Measurements from ENCODE around the gene GNG7.
"Not testable (repeated sequence)": the region's sequence is repeated elsewhere in the genome, so short reads cannot be mapped to it uniquely, and the experiment has no call there.

GNG7 gene

DNA sequence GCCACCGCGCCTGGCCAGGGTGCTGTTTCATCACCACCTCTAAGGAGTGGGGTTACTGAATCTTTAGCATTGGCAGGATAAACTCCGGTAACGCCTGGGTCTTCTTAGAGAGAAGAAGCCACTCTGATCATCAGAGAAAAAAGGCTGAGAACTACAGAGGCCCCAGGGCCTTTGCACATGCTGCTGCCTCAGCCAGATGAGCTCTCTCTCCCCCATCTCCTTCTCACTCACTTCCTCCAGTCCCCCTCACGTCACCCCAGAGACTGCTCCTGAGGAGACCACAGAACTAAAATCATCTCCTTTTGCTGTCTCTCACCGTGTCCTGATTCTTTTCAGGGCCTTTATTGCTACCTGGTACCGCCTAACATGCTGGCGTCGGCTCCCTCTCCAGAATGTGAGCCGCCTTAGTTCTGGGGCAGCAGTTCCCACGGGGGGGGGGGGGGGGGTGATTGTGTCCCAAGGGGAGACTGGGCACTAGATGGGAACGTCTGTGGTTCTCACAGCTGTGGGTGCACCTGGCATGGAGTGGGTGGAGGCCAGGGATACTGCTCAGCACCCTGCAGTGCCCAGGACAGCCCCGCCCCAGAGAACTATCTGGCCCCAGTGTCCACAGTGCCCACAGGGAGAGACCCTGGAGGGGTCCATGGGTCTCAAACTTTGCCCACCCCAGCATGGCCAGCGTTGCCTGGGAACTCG, 23.8 kb upstream of the GNG7 start:
- DNase-seq, result no peak

DNA sequence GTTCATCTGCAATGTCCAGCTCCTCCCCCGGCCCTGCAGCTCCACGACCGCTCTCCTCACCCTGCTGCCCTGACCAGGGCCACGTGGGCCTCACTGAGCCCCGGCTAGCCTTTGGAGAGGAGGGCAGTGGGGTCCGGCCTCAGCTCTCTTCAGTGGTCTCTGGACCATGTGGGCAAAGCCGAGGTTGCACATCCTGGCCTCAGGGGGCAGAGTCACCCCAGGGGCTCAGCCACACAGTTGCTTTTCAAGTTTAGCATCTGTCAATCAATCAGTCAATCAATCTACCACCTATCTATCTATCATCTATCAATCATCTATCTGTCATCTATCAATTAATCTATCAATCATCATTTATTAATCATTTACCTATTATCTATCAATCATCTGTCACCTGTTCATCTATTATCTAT, 21.7 kb upstream of the GNG7 start:
- no peak for DNase-seq

DNA sequence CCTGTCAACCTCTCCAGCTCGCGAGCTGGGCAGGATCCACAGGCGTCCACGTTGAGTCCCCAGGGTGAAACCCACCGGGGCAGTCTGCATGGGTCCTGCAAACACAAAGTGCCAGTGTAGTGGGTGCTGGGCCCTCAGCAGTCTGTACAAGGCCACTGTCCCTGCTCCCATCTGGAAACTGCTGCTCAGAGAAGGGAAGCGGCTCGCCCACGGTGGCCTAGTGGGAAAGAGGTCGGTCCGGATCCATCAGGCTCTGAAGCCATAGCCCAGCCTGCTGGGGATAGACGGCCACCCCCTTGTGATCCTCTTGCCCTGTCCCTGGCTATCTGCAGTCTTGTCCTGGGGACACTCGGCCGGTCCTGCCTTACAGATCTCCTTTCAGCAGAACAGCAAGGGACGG, 21.3 kb upstream of the GNG7 start:
- DNase-seq, result no peak

DNA sequence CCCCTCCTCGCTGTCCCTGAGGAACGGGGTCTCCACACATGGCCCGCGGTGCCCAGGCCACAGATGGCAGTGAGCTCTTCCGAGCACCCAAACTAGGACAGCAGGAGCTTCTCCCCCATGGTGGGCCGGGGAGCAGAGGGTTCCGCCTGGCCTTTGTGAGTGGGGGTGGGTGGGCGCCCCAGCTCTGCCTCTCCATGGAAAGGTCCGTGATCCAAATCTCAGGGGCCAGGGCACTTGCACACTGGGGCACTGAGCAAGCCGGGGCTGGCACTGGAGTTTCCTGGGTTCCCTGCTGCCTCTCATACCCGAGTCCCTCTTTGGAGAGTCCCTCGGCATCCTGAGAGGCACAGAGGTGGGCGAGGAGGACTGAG, 20.8 kb upstream of the GNG7 start:
- no peak for DNase-seq

DNA sequence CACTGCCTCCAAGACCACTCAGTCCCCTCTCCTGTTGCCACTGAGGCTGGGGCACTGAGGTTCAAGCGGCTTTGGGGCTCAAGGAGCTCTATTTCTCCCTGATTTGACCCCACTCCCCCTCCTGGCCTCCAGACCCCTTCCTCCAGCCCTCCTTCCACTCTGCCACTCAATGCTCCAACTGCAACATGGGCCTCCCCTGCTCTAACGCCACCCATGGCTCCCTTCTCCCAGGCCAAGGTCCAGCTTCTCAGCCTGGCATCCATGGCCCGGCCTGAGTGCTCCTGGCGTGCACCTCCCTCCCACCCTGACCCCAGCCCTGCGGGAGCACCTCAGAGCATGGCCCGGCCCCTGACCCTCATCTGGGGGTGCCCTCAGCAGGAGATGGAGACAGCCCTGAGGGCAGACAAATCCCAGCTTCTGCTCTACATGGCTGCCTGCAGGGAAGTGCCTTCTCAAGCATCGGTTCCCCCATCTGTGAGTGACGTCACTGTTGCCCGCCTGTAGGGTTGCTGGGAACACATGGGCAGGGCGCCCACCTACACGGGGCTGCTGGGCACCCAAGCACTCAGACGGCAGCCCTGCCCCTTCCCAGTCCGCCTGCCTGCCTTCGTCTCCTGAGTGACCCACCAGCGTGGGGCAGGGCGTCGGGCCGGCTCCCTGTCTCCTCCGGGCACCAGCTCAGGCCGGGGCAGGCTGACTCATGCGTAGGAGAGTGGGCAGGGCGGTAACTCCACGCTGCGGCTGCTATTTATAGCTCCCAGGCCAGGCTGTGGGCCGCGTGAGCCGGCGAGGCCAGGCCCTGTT, 20.2 kb upstream of the GNG7 start:
- DNase-seq, result no peak

DNA sequence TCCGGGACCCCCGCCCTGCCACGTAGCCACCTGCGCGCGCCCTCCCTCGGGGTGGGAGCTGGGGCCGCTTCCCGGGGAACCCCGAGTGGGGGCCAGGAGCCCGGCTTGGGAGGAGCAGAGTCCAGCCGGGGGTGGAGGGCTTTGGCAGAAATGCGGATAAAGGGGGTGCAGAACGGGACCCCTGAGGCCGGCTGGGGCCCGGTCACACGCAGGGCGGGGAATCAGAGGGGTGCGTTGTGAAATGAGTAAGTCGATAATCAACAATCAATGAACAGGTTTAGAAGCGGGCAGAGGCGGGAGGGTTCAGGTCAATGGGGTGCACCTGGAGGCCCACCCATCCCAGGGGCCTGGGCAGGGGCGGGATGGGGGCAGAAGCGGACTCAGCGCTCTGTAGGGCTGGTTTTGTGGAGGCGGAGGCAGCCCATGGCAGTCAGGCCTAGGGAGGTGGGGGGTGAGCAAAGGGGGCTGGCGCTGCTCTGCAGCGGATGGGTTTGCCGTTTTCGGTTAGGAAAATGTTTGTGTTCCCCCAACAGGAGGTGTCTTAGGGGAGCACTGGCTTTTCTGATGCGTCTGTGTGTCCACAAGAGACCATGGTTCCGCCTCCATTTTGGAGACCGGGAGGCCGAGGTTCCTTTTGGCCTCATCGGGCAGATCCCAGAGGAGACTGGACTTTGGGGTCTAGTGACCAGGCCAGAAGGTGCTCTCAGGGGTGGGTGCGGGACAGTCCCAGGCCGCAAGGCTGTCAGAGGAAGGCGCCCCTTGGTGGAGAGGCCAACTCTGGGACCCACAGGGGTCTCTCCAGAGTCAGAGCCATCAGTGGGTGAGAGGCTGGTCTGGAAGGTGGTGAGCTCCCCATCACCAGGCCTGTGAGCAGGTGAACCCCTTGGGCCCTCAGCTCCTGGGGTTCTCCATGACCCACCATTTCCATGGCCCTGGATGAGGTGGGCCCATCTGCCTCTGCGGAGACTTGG, 19.4 kb upstream of the GNG7 start:
- DNase-seq, result no peak

DNA sequence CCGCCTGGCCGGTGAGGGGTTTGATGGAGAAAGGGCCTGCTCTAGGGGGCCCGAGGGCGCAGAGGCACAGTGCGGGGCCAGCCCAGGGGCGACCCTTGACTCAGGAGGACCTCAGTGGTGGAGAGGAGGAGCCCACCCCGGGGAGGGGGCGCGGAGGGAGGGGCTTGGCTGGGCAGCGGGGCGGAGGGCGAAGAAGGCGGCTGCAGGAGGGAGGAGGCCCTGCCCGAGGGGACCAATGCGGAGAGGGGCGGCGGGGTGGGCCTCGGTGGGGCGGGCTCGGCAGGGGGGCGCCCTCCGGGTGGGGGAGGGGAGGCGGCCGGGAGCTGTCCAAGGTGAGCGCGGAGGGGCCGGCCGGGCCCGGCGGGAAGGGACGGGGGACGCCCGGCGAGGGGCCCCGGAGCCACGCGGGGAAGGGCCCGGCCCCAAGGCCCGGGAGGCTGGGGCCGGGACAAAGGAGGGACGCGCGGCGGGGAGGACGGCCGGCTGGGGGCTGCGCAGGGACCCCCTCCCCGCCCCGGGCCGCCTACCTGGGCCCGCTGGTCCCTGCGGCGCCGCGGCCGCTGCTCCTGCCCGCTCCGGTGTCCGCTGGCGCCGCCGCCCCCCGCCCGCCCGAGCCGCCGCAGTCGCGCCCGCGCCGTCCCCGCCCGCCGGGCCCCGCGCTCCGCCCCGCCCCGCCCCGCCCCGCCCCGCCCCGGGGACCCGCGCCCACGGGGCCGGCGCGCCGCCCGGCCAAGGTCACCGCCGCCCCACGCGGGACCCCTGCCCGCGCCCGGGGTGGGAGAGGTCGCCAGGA, 18.5 kb upstream of the GNG7 start, which contains the start of gene DIRAS1:
TSS of gene DIRAS1 (minus strand) at position 596 of the 793 bp plus-strand sequence. CDS start 3,566 bp downstream, outside the sequence.
- DNase-seq, result no peak

DNA sequence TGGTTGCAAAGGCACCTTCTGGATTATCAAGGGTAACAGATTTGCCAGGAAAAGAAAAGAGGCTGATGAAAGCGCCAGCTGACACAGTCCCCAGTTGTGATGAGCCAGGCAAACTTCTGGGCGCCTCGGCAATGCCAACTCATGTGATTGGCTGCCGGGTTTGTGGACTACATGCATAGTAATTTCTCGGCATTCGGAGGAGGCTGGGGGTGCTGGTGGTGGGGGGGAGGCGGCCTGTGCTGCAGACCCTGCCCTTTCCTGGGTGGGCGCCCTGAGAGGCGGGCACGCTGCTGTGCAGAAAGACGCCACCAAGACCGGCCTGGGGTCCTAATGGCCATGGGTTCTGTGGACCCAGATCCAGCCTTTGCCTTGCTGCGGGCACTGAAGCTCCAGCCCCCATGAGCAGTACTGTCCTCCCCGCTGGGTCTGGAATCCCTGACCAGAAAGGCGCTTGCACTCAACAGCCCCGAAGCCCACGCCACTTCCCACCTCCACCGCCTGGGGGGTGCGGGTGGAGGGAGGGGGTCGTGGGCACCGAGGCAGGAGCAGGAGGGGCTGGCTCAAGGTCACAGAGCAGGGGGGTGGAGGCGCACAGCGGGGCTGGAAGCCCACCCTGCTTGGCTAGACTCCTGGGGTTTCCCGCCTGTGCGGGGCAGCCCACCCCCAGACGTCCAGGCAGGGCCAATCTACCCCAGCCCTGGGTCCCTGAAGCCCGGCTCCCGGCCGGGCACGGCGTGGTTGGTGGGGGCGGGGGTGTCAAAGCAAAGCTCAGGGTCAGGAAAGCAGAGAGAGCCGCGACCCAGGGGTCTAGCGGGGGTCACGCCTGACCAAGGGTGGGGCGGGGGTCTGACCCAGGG, 17.7 kb upstream of the GNG7 start:
- no peak for DNase-seq

DNA sequence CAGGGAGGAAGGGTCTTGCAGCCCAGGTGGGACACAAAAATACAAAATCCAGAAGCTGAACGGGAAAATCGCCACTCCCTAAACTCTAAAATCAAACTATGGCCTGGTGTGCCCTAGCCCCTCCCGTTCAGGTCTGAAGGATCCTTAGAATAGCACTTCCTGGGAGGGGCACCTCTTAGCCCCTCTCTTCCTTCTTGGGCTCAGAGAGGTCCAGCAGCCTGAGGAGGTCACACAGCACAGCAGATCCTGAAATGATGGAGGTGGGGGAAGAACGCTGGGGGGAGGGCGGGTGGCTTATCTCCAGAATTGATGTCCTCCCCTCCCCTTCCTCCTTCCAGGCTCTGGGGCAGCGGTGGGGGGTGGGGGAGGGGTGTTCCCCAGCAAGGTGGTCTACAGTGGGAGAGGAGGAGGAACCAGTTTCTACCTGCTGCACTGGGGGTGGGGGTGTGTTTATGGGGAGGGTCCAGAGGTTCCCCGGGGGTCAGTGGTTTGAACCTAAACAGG, 16.8 kb upstream of the GNG7 start:
- no peak for DNase-seq

DNA sequence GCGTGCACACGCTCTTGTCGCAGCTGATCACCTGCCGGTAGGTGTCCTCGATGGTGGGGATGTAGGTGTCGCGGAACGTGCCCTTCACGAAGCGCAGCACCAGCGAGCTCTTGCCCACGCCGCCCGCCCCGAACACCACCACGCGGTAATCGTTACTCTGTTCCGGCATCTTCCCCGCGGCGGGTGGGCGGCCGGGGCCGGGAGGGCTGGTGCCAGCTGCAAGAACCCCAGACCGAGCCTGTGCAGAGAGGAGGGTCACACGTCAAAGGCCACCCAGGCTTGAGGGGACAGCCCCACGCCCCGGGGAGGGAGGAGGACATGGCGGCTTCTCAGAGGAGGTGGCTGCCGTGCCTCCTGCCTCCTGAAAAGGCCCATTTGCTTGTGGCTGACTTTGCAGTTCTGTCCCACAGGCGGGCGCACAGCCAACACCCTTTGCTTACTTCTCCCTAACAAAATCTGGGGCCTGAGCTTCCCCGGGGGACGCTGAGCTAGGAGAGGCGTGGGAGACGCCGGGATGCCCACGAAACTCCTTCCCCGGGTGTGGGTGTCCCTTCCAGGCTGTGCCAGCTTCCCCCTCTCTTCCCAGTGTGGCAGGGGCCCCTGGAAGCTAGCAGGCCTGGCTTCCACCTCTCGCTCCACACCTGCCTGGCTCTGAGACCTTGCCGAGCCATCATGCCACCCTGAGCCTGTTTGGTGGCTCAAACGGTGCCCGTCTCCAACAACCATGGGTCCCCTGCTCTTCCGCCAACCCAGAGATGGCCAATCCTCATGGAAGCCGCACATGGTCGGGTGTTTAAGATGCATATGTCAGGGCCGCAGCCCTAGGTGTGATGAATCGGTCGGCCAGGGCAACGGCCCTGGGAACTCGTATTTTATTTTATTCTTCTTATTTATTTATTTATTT, 15.4 kb upstream of the GNG7 start:
- no peak for DNase-seq

DNA sequence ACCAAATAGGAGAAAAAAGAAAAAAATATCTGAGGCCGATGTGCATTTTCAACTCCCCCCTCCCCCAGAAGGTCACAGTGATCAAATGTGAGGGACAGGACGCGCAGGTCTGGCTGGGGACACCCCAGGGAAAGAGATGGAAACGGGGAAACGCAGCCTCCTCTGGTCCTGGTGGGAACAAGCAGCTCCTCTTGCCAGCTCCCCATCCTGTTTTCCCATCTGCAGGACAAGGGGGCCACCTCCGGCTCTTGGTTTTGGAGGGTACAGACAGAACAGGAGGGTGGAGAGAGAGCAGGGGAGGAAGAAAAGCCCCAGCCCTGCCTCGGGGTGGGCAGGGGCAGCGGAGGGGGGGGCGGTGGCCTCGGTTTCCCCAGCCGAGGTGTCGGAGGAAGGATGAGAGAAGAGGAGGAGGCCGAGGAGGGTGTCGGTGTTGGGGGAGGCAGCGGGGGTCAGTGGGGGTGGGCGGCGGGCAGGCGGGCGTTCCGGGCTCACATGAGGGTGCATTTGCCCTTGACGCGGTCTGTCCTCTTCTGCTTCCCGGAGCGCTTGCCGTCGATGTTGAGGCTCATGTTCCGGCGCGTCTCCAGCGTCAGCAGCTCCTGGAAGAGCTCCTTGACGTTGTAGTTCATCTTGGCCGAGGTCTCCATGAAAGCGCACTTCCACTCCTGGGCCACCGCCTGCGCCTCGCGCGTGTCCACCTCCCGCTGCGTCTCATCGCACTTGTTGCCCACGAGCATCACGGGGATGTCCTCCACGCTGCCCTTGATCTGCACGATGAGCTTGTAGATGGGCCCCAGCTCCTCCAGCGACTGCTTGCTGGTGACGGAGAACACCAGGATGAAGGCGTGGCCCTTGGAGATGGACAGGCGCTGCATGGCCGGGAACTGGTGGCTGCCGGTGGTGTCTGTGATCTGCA, 14.5 kb upstream of the GNG7 start:
- DNase-seq, result no peak

DNA sequence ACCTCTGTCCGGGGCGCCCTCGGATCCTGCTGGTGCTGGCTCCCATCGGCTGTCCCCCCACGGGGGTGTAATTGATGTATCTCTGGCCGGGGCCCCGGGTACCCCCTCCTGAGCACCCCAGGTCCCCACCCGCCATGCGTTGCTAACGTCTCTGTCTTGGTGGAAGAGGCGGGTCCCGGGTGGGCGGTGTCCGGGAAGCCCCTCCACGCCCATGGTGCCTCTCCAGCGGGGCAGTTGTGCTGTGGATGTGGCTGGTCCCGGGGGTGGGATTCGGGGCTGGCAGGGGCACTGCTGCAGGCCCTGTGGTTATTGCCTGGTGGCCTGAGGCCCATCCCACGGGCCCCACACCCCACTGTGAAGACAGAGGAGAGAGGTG, 13.8 kb upstream of the GNG7 start:
- no peak for DNase-seq

DNA sequence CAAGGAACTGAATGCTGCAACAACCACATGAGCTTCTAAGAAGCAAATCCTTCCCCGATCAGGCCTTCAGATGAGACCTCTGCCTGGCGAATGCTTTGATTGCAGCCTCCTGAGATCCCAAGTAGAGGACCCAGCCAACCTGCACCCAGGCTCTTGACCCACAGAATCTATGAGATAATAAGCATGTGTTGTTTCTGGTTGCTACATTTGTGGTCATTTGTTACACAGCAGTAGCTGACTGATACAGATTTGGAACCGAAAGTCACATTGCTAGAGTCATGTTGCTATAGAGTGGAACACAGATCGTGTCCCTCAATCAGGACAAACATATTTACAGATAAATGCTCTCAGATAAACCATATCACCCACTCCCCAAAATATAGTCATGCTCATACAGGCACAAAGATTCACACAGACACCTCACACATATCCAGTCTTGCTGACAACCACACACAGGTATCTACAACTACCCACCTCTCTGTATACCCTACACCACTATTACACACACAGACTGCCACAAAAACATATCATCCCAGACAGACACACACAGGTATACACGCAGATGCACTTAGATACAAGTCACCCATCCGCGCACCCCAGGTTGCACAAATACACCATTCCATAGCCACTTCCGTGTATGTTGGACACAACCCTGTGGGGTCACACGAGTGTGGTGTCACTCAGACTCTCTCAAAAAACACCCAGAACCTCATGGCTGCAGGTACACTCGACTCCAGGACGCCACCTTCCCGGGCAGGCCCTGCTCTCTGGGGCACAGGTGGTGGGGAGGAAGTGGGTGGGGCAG, 13.2 kb upstream of the GNG7 start:
- no peak for DNase-seq

DNA sequence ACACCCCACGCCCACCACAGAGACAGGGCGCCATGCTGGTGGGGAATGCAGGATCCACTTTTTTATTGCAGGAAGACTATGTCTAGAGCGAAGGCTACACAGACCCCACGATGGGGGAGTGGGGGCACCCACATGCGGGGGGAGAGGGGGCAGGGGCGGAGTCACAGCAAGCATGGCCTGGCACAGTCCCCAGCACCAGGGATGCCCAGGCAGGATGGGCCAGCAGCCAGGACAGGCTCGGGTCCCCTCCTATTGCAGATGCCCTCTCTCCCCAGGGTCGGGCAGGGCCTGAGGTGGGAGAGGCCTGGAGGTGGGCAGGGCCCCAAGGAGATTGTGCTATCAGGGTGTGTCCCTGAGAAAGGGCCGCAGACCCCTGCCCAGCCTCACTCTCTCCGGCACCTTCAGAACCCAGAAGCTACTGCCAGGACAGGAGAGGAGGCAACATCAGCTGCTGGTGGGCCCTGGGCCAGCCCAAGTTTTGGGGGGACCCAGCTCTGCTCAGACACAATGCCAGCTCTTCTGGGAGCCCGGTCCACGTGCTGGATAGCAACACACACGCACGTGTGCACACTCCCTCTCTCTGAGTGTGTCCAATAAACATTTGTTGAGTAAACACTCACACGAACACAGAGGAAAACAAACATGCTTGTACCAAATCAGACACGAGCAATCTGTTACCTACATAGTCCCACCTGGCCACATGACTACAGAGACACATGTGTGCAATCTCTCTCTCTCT, 12.2 kb upstream of the GNG7 start:
- DNase-seq, result no peak

DNA sequence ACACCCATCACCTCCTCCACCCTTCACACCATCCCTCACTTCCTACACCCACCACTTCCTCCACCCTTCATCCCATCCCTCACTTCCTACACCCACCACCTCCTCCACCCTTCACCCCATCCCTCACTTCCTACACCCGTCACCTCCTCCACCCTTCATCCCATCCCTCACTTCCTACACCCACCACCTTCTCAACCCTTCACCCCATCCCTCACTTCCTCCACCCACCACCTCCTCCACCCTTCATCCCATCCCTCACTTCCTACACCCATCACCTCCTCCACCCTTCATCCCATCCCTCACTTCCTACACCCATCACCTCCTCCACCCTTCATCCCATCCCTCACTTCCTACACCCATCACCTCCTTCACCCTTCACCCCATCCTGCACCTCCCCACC, 11.6 kb upstream of the GNG7 start:
- not testable (repeated sequence) for DNase-seq

DNA sequence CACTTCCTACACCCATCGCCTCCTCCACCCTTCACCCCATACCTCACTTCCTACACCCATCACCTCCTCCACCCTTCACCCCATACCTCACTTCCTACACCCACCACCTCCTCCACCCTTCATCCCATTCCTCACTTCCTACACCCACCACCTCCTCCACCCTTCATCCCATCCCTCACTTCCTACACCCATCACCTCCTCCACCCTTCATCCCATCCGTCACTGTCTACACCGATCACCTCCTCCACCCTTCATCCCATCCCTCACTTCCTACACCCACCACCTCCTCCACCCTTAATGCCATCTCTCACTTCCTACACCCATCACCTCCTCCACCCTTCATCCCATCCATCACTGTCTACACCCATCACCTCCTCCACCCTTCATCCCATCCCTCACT, 10.7 kb upstream of the GNG7 start:
- DNase-seq, result not testable (repeated sequence)

DNA sequence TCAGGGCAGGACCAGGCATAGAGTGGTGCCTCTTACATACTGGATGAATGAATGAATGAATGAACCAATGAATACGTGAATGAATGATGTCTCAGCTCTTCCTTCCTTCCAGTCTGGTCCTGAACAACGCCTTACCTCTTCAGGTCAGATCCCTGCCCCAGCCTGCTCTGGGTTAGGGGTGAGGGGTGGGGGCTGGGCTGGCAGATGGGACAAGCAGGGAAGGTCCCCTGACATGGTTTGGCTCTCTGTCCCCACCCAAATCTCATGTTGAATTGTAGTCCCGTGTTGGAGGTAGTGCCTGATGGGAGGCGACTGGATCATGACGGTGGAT, 9.3 kb upstream of the GNG7 start:
- DNase-seq, result no peak
